GM18909 (cell line): ENCODE measurements around the gene CUBN.

Source experiments
- ATAC-seq: cut with Tn5 transposase; IDR thresholded peaks from one replicate; pipeline ENCODE4 v1.9.1; 2021; ENCODE audit warnings: mild to moderate bottlenecking; ENCODE audit not compliant: unreplicated experiment, poor library complexity

Gene CUBN

GRCh38 chr10:16814012-16814411, 315.6 kb downstream of the CUBN start:
- no peak for ATAC-seq

- ATAC-seq: no peak
These were observed 316.9 kb downstream of the CUBN start for GRCh38 chr10:16812676-16813075.

GRCh38 chr10:16811765-16812164, 317.8 kb downstream of the CUBN start:
- ATAC-seq: no peak

GRCh38 chr10:16811292-16811691, 318.3 kb downstream of the CUBN start:
- ATAC-seq: no peak

GRCh38 chr10:16809074-16809718, 320.4 kb downstream of the CUBN start:
- peak; percentile 90 for ATAC-seq

GRCh38 chr10:16804123-16804522, 325.5 kb downstream of the CUBN start:
- no peak for ATAC-seq

GRCh38 chr10:16803464-16803863, 326.1 kb downstream of the CUBN start:
- ATAC-seq: no peak

- ATAC-seq: peak; percentile 88
These were observed 330.0 kb downstream of the CUBN start for GRCh38 chr10:16799621-16800020.

- no peak for ATAC-seq
These were observed 331.0 kb downstream of the CUBN start for GRCh38 chr10:16798571-16798970.

GRCh38 chr10:16795410-16796073, 334.1 kb downstream of the CUBN start:
- no peak for ATAC-seq

- no peak for ATAC-seq
These were observed 335.6 kb downstream of the CUBN start for GRCh38 chr10:16794005-16794404.

GRCh38 chr10:16792675-16793074, 336.9 kb downstream of the CUBN start:
- no peak for ATAC-seq

GRCh38 chr10:16789765-16790164, 339.8 kb downstream of the CUBN start:
- ATAC-seq: no peak

- no peak for ATAC-seq
These were observed 340.4 kb downstream of the CUBN start for GRCh38 chr10:16789261-16789660.

- ATAC-seq: no peak
These were observed 340.8 kb downstream of the CUBN start for GRCh38 chr10:16788778-16789177.

GRCh38 chr10:16788125-16788524, 341.5 kb downstream of the CUBN start:
- ATAC-seq: peak; percentile 43

GRCh38 chr10:16787361-16787791, 342.2 kb downstream of the CUBN start:
- peak; percentile 82 for ATAC-seq

GRCh38 chr10:16780338-16780880, 349.2 kb downstream of the CUBN start:
- ATAC-seq: no peak

- peak; percentile 67 for ATAC-seq
These were observed 350.2 kb downstream of the CUBN start for GRCh38 chr10:16779384-16779915.

- ATAC-seq: peak; percentile 62
These were observed 351.9 kb downstream of the CUBN start for GRCh38 chr10:16777473-16778370.
